ENCODE results near the gene ASAP2. TPM values are rescaled to one million over a fixed set of nuclear protein-coding genes. Genes with fewer than 3 reads are reported as not detected.

ASAP2 gene
- total and polyA plus RNA-seq, 9 of the 15 experiments (the other 6 are each of a cell fraction or from before 2014, with no cell fraction given): 0.06 to 4.3 (median 3.1) TPM

DNA sequence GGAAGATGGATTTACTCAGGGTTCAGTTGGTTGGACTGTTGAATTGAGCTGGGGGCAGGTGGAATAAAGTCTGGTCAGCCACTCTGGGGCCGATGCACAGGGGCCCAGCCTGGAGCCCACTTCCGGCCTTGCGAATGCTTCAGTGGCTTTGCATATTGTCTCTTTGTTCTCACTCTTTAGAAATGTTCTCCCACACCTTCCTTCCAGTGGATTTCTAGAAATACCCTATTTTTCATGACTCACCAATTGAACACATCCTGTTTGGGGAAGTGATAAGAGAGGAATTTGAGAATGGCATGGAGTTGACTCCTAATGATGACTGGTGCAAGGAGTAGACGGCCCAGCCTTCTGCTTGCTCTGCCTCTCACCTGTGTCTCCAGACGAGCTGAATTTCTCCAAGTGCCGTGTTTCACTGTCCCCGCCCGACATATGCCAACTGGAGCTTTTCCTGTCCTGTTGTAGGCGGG is 28.1 kb downstream of the ASAP2 start (continued):
- TF ChIP-seq ETV6 (IDR thresholded peaks at IDR 0.05; ENCODE audit: borderline replicate concordance in 1 of 2, low read depth in 2 of 2, low read length in 1 of 2) (no peak), ETV6 (CRISPR knock-in tag; IDR thresholded peaks at IDR 0.05; ENCODE audit: borderline replicate concordance) (no peak), ZNF644 (tag; IDR thresholded peaks at IDR 0.05; ENCODE audit: low read depth) (no peak), ARID2 (IDR thresholded peaks at IDR 0.05) (no peak), ZNF212 (CRISPR knock-in tag; IDR thresholded peaks at IDR 0.05) (no peak), TCFL5 (CRISPR knock-in tag; conservative IDR thresholded peaks at IDR 0.05) (no peak), ZNF311 (CRISPR knock-in tag; IDR thresholded peaks at IDR 0.05) (no peak), TOE1 (IDR thresholded peaks at IDR 0.05; ENCODE audit: borderline replicate concordance) (no peak), TOE1 (CRISPR knock-in tag; IDR thresholded peaks at IDR 0.05; ENCODE audit: borderline replicate concordance, low read depth) (no peak), ARHGAP35 (IDR thresholded peaks at IDR 0.05; ENCODE audit: partially characterized antibody) (no peak), ZSCAN32 (CRISPR knock-in tag; IDR thresholded peaks at IDR 0.05) (no peak), SP1 (CRISPR knock-in tag; IDR thresholded peaks at IDR 0.05) (no peak; the same call in 1 of the 2 replicates), NFE2L1 (tag; IDR thresholded peaks at IDR 0.05; ENCODE audit: borderline replicate concordance, low read depth) (no peak), SMAD1 (IDR thresholded peaks at IDR 0.05; ENCODE audit: low read depth, low read length, partially characterized antibody) (no peak), MEF2A (IDR thresholded peaks at IDR 0.05; ENCODE audit: control insufficient read depth, low read depth, low read length) (peak; percentile 61), ZNF232 (CRISPR knock-in tag; IDR thresholded peaks at IDR 0.05) (no peak)
- TF ChIP-seq, protein P1, sequence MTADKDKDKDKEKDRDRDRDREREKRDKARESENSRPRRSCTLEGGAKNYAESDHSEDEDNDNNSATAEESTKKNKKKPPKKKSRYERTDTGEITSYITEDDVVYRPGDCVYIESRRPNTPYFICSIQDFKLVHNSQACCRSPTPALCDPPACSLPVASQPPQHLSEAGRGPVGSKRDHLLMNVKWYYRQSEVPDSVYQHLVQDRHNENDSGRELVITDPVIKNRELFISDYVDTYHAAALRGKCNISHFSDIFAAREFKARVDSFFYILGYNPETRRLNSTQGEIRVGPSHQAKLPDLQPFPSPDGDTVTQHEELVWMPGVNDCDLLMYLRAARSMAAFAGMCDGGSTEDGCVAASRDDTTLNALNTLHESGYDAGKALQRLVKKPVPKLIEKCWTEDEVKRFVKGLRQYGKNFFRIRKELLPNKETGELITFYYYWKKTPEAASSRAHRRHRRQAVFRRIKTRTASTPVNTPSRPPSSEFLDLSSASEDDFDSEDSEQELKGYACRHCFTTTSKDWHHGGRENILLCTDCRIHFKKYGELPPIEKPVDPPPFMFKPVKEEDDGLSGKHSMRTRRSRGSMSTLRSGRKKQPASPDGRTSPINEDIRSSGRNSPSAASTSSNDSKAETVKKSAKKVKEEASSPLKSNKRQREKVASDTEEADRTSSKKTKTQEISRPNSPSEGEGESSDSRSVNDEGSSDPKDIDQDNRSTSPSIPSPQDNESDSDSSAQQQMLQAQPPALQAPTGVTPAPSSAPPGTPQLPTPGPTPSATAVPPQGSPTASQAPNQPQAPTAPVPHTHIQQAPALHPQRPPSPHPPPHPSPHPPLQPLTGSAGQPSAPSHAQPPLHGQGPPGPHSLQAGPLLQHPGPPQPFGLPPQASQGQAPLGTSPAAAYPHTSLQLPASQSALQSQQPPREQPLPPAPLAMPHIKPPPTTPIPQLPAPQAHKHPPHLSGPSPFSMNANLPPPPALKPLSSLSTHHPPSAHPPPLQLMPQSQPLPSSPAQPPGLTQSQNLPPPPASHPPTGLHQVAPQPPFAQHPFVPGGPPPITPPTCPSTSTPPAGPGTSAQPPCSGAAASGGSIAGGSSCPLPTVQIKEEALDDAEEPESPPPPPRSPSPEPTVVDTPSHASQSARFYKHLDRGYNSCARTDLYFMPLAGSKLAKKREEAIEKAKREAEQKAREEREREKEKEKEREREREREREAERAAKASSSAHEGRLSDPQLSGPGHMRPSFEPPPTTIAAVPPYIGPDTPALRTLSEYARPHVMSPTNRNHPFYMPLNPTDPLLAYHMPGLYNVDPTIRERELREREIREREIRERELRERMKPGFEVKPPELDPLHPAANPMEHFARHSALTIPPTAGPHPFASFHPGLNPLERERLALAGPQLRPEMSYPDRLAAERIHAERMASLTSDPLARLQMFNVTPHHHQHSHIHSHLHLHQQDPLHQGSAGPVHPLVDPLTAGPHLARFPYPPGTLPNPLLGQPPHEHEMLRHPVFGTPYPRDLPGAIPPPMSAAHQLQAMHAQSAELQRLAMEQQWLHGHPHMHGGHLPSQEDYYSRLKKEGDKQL (CRISPR knock-in tag; IDR thresholded peaks at IDR 0.05; ENCODE audit: borderline replicate concordance): no peak
- TF ChIP-seq, protein P2, sequence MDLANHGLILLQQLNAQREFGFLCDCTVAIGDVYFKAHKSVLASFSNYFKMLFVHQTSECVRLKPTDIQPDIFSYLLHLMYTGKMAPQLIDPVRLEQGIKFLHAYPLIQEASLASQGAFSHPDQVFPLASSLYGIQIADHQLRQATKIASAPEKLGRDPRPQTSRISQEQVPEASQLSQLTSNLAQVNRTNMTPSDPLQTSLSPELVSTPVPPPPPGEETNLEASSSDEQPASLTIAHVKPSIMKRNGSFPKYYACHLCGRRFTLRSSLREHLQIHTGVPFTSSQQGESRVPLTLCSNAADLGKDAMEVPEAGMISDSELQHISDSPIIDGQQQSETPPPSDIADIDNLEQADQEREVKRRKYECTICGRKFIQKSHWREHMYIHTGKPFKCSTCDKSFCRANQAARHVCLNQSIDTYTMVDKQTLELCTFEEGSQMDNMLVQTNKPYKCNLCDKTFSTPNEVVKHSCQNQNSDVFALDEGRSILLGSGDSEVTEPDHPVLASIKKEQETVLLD (IDR thresholded peaks at IDR 0.05): no peak
- TF ChIP-seq, protein P3, sequence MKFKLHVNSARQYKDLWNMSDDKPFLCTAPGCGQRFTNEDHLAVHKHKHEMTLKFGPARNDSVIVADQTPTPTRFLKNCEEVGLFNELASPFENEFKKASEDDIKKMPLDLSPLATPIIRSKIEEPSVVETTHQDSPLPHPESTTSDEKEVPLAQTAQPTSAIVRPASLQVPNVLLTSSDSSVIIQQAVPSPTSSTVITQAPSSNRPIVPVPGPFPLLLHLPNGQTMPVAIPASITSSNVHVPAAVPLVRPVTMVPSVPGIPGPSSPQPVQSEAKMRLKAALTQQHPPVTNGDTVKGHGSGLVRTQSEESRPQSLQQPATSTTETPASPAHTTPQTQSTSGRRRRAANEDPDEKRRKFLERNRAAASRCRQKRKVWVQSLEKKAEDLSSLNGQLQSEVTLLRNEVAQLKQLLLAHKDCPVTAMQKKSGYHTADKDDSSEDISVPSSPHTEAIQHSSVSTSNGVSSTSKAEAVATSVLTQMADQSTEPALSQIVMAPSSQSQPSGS (CRISPR knock-in tag; IDR thresholded peaks at IDR 0.05): no peak
- TF ChIP-seq, protein P4, sequence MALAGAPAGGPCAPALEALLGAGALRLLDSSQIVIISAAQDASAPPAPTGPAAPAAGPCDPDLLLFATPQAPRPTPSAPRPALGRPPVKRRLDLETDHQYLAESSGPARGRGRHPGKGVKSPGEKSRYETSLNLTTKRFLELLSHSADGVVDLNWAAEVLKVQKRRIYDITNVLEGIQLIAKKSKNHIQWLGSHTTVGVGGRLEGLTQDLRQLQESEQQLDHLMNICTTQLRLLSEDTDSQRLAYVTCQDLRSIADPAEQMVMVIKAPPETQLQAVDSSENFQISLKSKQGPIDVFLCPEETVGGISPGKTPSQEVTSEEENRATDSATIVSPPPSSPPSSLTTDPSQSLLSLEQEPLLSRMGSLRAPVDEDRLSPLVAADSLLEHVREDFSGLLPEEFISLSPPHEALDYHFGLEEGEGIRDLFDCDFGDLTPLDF (CRISPR knock-in tag; IDR thresholded peaks at IDR 0.05): no peak
